Measurements from ENCODE around the gene STAT5B. TPM values are rescaled to one million over a fixed set of nuclear protein-coding genes. Genes with fewer than 3 reads are reported as not detected.

Gene STAT5B
- total and polyA plus RNA-seq, 9 of the 15 experiments (the other 6 are each of a cell fraction or from before 2014, with no cell fraction given): 20.8 to 176 (median 92.4) TPM

GRCh38 chr17:42272162-42272907, 3.9 kb downstream of the STAT5B start (continued):
- TF ChIP-seq NKRF (IDR thresholded peaks at IDR 0.05; ENCODE audit: borderline replicate concordance) (peak; percentile 46; the same call in 1 of the 2 replicates), RBM25 (IDR thresholded peaks at IDR 0.05; ENCODE audit: low read depth, low read length, severe bottlenecking) (no peak), USF2 (CRISPR knock-in tag; IDR thresholded peaks at IDR 0.05) (no peak), CBFA2T2 (conservative IDR thresholded peaks at IDR 0.05) (no peak), NFE2L1 (tag; IDR thresholded peaks at IDR 0.05; ENCODE audit: borderline replicate concordance, low read depth) (no peak), IFI16 (CRISPR knock-in tag; IDR thresholded peaks at IDR 0.05) (no peak), LARP7 (IDR thresholded peaks at IDR 0.05) (no peak), TCF7L2 (IDR thresholded peaks at IDR 0.05; ENCODE audit: low read depth, low read length) (no peak), COPS2 (conservative IDR thresholded peaks at IDR 0.05) (no peak), AFF1 (IDR thresholded peaks at IDR 0.05; ENCODE audit: low read depth in 1 of 2, partially characterized antibody in 2 of 2) (peak in 1 of 2 experiments; percentile 27), MXD1 (CRISPR knock-in tag; IDR thresholded peaks at IDR 0.05; ENCODE audit: borderline replicate concordance, poor library complexity, severe bottlenecking) (no peak), BCLAF1 (IDR thresholded peaks at IDR 0.05; ENCODE audit: borderline replicate concordance in 1 of 2, control insufficient read depth in 1 of 2, low read depth in 2 of 2, low read length in 1 of 2) (no peak), ZNF449 (CRISPR knock-in tag; IDR thresholded peaks at IDR 0.05) (no peak)

All from K562 (cell line).